IMR-90 (cell line): ENCODE results near the gene KLF16. TPM values are rescaled to one million over a fixed set of nuclear protein-coding genes. Genes with fewer than 3 reads are reported as not detected.
A peak's percentile ranks its signal among the peaks of the same experiment; 100 is the strongest.

ENCODE experiments used
- ATAC-seq: fragments of 200-7000 bp; cut with Tn5 transposase; 2 replicates; pipeline ENCODE4 v1.9.1; 2020; ENCODE audit warnings: low read depth, mild to moderate bottlenecking, moderate library complexity
- BruUV-seq: library from RNA; stranded (reverse); fragments of 400-500 nt; replicated peaks from 2 replicates; lab custom pipeline; 2021; lab: Mats Ljungman, UMichigan
- CTCF ChIA-PET: fragments of 300-600 bp; formaldehyde crosslinking; extraction: SDS; loops from one replicate; lab custom pipeline; 2021; ENCODE audit warnings: antibody characterized with exemption; lab: Yijun Ruan, JAX
- POLR2A ChIA-PET: fragments of 300-600 bp; sonication (Branson Sonifier 250); formaldehyde crosslinking; loops from one replicate; lab custom pipeline; 2022; ENCODE audit warnings: antibody characterized with exemption; ENCODE audit not compliant: unreplicated experiment; lab: Charles Lee
- DNase-seq: peaks from one replicate; pipeline ENCODE4 v3.0.0; 2013
- H2AFZ ChIP-seq: replicated peaks from 2 replicates; pipeline ENCODE3; 2013; ENCODE audit warnings: low read length, mild to moderate bottlenecking; ENCODE audit not compliant: poor library complexity
- H2AK5ac ChIP-seq: 2 replicates; pipeline ENCODE4 v1.6.1; 2013; ENCODE audit warnings: low read depth, low read length, inconsistent platforms
- H2AK9ac ChIP-seq: replicated peaks from 2 replicates; pipeline ENCODE3; 2013; ENCODE audit warnings: mild to moderate bottlenecking, low read depth, low read length, moderate library complexity; ENCODE audit not compliant: poor library complexity
- H2BK120ac ChIP-seq: 2 replicates; pipeline ENCODE4 v1.6.1; 2013; ENCODE audit warnings: low read depth, low read length, inconsistent platforms
- H2BK15ac ChIP-seq: 3 replicates; pipeline ENCODE4 v1.6.1; 2013; ENCODE audit warnings: low read depth, low read length, inconsistent platforms
- H2BK20ac ChIP-seq: 2 replicates; pipeline ENCODE4 v1.6.1; 2013; ENCODE audit warnings: low read depth, mild to moderate bottlenecking, inconsistent platforms, low read length, moderate library complexity
- H2BK5ac ChIP-seq: 2 replicates; pipeline ENCODE4 v1.6.1; 2013; ENCODE audit warnings: mild to moderate bottlenecking, low read depth, low read length, inconsistent platforms; ENCODE audit not compliant: poor library complexity, severe bottlenecking
- H3K14ac ChIP-seq: replicated peaks from 2 replicates; pipeline ENCODE4 v1.6.1; 2013; ENCODE audit warnings: low read depth, low read length, inconsistent platforms
- H3K18ac ChIP-seq: 2 replicates; pipeline ENCODE4 v1.6.1; 2013; ENCODE audit warnings: low read depth, low read length, control low read depth
- H3K23ac ChIP-seq: 2 replicates; pipeline ENCODE4 v1.6.1; 2013; ENCODE audit warnings: low read depth, low read length, inconsistent platforms
- H3K27ac ChIP-seq: 2 replicates; pipeline ENCODE4 v1.5.1; 2013; ENCODE audit warnings: mild to moderate bottlenecking, control low read depth, low read length; ENCODE audit not compliant: insufficient read depth
- H3K27me3 ChIP-seq: 2 replicates; pipeline ENCODE4 v1.6.1; 2013; ENCODE audit warnings: low read length; ENCODE audit not compliant: control insufficient read depth, insufficient read depth
- H3K36me3 ChIP-seq: 2 replicates; pipeline ENCODE4 v1.6.1; 2013; ENCODE audit warnings: low read length, mixed read lengths; ENCODE audit not compliant: control insufficient read depth, insufficient read depth
- H3K4ac ChIP-seq: 2 replicates; pipeline ENCODE4 v1.6.1; 2013; ENCODE audit warnings: low read depth, low read length, inconsistent platforms
- H3K4me1 ChIP-seq: 2 replicates; pipeline ENCODE4 v1.6.1; 2013; ENCODE audit warnings: low read length, mixed read lengths; ENCODE audit not compliant: control insufficient read depth, insufficient read depth
- H3K4me2 ChIP-seq: 2 replicates; pipeline ENCODE4 v1.6.1; 2013; ENCODE audit warnings: low read depth, mild to moderate bottlenecking, control low read depth, low read length, moderate library complexity
- H3K4me3 ChIP-seq: 2 replicates; pipeline ENCODE4 v1.5.1; 2013; ENCODE audit warnings: low read depth, mild to moderate bottlenecking, control low read depth, low read length, moderate library complexity; ENCODE audit not compliant: insufficient read depth
- H3K56ac ChIP-seq: 2 replicates; pipeline ENCODE4 v1.6.1; 2013; ENCODE audit warnings: low read length, inconsistent platforms; ENCODE audit not compliant: insufficient read depth; ENCODE audit errors: extremely low read depth
- H3K79me1 ChIP-seq, 2 experiments: 2 replicates each; pipeline ENCODE4 v1.6.1; 2013; ENCODE audit warnings: low read length in 2 of 2, inconsistent platforms in 1 of 2, low read depth in 1 of 2
- H3K9ac ChIP-seq: 2 replicates; pipeline ENCODE4 v1.6.1; 2013; ENCODE audit warnings: low read depth, low read length, control low read depth
- H3K9me1 ChIP-seq: 2 replicates; pipeline ENCODE4 v1.6.1; 2013; ENCODE audit warnings: low read length, inconsistent platforms; ENCODE audit not compliant: insufficient read depth
- H3K9me3 ChIP-seq: 2 replicates; pipeline ENCODE4 v1.6.1; 2013; ENCODE audit warnings: low read length; ENCODE audit not compliant: control insufficient read depth, insufficient read depth
- H4K20me1 ChIP-seq: 2 replicates; pipeline ENCODE4 v1.6.1; 2013; ENCODE audit warnings: low read length, inconsistent platforms; ENCODE audit not compliant: insufficient read depth
- H4K5ac ChIP-seq: 2 replicates; pipeline ENCODE4 v1.6.1; 2013; ENCODE audit warnings: mild to moderate bottlenecking, low read depth, low read length, control low read depth
- H4K8ac ChIP-seq, 2 experiments: 2 replicates each; pipeline ENCODE4 v1.6.1; 2013; ENCODE audit warnings: low read depth in 2 of 2, low read length in 2 of 2, control low read depth in 1 of 2, inconsistent platforms in 1 of 2
- H4K91ac ChIP-seq: 2 replicates; pipeline ENCODE4 v1.6.1; 2013; ENCODE audit warnings: low read depth, low read length, inconsistent platforms; ENCODE audit not compliant: insufficient read depth
- CEBPB ChIP-seq: IDR thresholded peaks from 2 replicates; pipeline ENCODE4 v1.6.1; 2012; ENCODE audit warnings: low read depth, low read length, improper control_type of control experiment
- CHD1 ChIP-seq: IDR thresholded peaks from 2 replicates; pipeline ENCODE4 v1.6.1; 2012; ENCODE audit warnings: low read depth, low read length, improper control_type of control experiment
- MAZ ChIP-seq: IDR thresholded peaks from 2 replicates; pipeline ENCODE4 v1.6.1; 2012; ENCODE audit warnings: low read depth, mild to moderate bottlenecking, low read length, improper control_type of control experiment, moderate library complexity, borderline replicate concordance
- MXI1 ChIP-seq: IDR thresholded peaks from 2 replicates; pipeline ENCODE4 v1.6.1; 2012; ENCODE audit warnings: low read depth, mild to moderate bottlenecking, low read length, moderate library complexity, borderline replicate concordance
- POLR2A ChIP-seq: IDR thresholded peaks from 2 replicates; pipeline ENCODE4 v1.6.1; 2012; ENCODE audit warnings: mild to moderate bottlenecking, low read depth, low read length
- RCOR1 ChIP-seq: IDR thresholded peaks from 2 replicates; pipeline ENCODE4 v1.6.1; 2012; ENCODE audit warnings: mild to moderate bottlenecking, low read length, improper control_type of control experiment; ENCODE audit not compliant: insufficient replicate concordance
- RFX5 ChIP-seq: IDR thresholded peaks from 2 replicates; pipeline ENCODE4 v1.8.0; 2012; ENCODE audit warnings: low read depth, mild to moderate bottlenecking, low read length, moderate library complexity
- SMC3 ChIP-seq: fragments of 150-350 bp; IDR thresholded peaks from 2 replicates; pipeline ENCODE4 v1.6.1; 2016; ENCODE audit warnings: low read depth, mild to moderate bottlenecking, antibody characterized with exemption, low read length, moderate library complexity
- WGBS, 2 experiments: methylation state at CpG; one replicate each; pipeline versions ENCODE4 v1.1.5 to v1.1.7; 2013; ENCODE audit warnings: missing lambda C conversion rate in 2 of 2; ENCODE audit not compliant: insufficient read length in 1 of 2; ENCODE audit errors: extremely low coverage in 2 of 2; 5-methylcytosine and 5-hydroxymethylcytosine counted together
- dilution Hi-C: fragments of 300-500 bp; cut with HindIII; formaldehyde crosslinking; loops from one replicate; pipeline ENCODE4 v1.14.3; 2018; ENCODE audit warnings: low sequenced_read_pairs; ENCODE audit not compliant: unreplicated experiment
- in situ Hi-C: fragments of 300-500 bp; cut with MboI; formaldehyde crosslinking; loops from 3 replicates; pipeline ENCODE4 v1.14.3; 2019; ENCODE audit warnings: low sequenced_read_pairs, inconsistent platforms, mixed read lengths
- intact Hi-C: fragments of 100-400 bp; cut with micrococcal nuclease; formaldehyde crosslinking; loops from 2 replicates; pipeline ENCODE4 v1.10.0; 2022
- polyA plus RNA-seq, 3 experiments: library from polyadenylated mRNA; depleted of rRNA; stranded (reverse); fragments of >200 nt; gene quantifications; 2 replicates each; pipeline ENCODE4 v1.2.3, GENCODE V29; 2012; ENCODE audit warnings: low replicate concordance in 1 of 3
- total RNA-seq: library from RNA; depleted of rRNA; stranded (reverse); fragments of >200 nt; gene quantifications from 2 replicates; pipeline ENCODE4 v1.2.3, GENCODE V29; 2012
- TF ChIP-seq, protein P1 (sequence below): conservative IDR thresholded peaks from 2 replicates; pipeline ENCODE4 v1.5.1; 2012; ENCODE audit warnings: mild to moderate bottlenecking, low read depth, low read length, improper control_type of control experiment
- TF ChIP-seq, protein P2 (sequence below): fragments of 150-350 bp; IDR thresholded peaks from 2 replicates; pipeline ENCODE4 v1.6.1; 2017; ENCODE audit warnings: mild to moderate bottlenecking, antibody characterized with exemption, low read length, low read depth

The KLF16 gene
- total and polyA plus RNA-seq, 2 of the 4 experiments (the other 2 are of a cell fraction): 0.90 to 13.1 TPM

DNA sequence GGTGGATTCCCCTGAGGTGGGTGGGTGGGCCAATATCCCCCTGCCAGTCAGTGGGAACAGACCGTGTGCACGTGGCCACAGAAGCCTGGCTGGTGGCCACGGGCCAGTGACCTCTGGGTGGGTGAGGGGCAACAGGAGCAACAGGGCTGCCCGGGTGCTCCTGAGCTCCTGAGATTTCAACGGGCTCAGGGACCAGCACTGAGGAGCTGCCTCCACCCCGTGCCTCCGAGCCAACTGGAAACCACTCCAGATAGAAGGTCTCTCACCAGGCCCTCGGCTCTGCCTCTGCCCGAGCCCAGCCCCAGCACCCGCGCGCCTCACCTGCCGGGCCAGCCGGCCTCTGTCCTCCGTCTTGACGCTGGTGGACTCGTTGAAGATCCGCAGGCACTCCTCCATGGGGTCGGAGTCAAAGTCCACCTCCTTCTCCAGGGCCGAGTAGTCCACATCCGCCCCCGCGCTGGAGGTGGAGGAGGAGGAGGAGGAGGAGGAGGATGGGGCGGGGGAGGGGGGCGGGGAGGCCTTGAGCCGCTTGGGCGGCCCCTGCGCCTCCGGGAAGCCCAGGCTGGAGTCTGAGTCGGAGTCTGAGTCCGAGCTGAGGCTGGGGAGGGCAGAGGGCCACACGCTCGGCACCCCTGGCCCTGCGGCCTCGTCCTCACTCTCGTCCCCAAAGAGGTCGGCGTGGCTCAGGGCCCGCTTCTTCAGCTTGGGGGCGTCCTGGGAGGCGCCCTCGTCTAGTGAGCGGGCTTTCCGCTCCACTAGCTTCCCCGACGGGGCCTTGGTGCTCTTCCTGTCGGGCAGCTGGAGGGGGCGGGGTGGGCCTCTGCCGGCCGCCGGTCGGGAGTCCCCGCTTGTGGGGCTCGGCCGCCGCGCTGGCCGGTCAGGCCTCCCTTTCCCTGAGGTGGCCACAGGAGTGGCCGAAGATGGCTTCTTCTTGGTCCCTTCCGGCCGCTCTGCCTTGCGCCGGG lies 36.5 kb downstream of the KLF16 start:
- no peak overlapping the region for H3K4ac ChIP-seq
- H2AK5ac ChIP-seq: peak overlapping the region; percentile 33; the same call in 1 of the 2 replicates
- no peak overlapping the region for H3K14ac ChIP-seq
- no peak overlapping the region for H2AK9ac ChIP-seq
- H3K4me3 ChIP-seq: no peak overlapping the region
- peaks cover 4% of the 10 kb centered on the region; the same call in 1 of the 2 replicates for H3K4me1 ChIP-seq
- intact Hi-C loops (loop anchor here (1.0 kb wide), 1 partner anchor 15 kb away; the partner anchor contains the start of gene ATP8B3), in situ Hi-C loops (no loop called here), dilution Hi-C loops (no loop called here)
- no peaks in the 10 kb centered on the region for H3K9me1 ChIP-seq
- no peak overlapping the region for H4K91ac ChIP-seq
- H2BK5ac ChIP-seq: no peak overlapping the region
- no peak overlapping the region for H3K27ac ChIP-seq
- peaks cover 30% of the 10 kb centered on the region for H4K20me1 ChIP-seq
- peak overlapping the region; percentile 32 for H2AFZ ChIP-seq
- H3K9ac ChIP-seq: no peak overlapping the region
- H2BK20ac ChIP-seq: no peak overlapping the region
- no peak overlapping the region for H2BK120ac ChIP-seq
- no peak for TF ChIP-seq MAZ
- TF ChIP-seq POLR2A: no peak
- no peak for TF ChIP-seq RCOR1
- TF ChIP-seq SMC3: no peak
- TF ChIP-seq, protein P1, sequence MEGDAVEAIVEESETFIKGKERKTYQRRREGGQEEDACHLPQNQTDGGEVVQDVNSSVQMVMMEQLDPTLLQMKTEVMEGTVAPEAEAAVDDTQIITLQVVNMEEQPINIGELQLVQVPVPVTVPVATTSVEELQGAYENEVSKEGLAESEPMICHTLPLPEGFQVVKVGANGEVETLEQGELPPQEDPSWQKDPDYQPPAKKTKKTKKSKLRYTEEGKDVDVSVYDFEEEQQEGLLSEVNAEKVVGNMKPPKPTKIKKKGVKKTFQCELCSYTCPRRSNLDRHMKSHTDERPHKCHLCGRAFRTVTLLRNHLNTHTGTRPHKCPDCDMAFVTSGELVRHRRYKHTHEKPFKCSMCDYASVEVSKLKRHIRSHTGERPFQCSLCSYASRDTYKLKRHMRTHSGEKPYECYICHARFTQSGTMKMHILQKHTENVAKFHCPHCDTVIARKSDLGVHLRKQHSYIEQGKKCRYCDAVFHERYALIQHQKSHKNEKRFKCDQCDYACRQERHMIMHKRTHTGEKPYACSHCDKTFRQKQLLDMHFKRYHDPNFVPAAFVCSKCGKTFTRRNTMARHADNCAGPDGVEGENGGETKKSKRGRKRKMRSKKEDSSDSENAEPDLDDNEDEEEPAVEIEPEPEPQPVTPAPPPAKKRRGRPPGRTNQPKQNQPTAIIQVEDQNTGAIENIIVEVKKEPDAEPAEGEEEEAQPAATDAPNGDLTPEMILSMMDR: no peak
- no peak for TF ChIP-seq RFX5
- TF ChIP-seq CHD1: no peak
- TF ChIP-seq CEBPB: no peak
- no peak for TF ChIP-seq MXI1
- TF ChIP-seq, protein P2, sequence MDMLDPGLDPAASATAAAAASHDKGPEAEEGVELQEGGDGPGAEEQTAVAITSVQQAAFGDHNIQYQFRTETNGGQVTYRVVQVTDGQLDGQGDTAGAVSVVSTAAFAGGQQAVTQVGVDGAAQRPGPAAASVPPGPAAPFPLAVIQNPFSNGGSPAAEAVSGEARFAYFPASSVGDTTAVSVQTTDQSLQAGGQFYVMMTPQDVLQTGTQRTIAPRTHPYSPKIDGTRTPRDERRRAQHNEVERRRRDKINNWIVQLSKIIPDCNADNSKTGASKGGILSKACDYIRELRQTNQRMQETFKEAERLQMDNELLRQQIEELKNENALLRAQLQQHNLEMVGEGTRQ: no peak
- POLR2A ChIA-PET: no interaction called here
- H4K8ac ChIP-seq: no peak overlapping the region
- BruUV-seq: no TSS peak
- H4K5ac ChIP-seq: no peak overlapping the region
- CTCF ChIA-PET: interaction anchor here (0.5 to 1.3 kb wide), 4 partner anchors 11 to 281 kb away, joined by 3 to 17 read pairs (median 3); no protein-coding TSS in a partner anchor
- no peak overlapping the region for H2BK15ac ChIP-seq
- peaks cover 6 to 52% of the 10 kb centered on the region in 2 experiments for H3K79me1 ChIP-seq
- no peak overlapping the region for H3K23ac ChIP-seq
- 74% methylated on average over 37 of the region's 63 CpGs; no CpG with 5 or more reads in 1 of the 2 experiments for WGBS, 2 experiments
- H3K27me3 ChIP-seq: no peaks in the 10 kb centered on the region
- H3K36me3 ChIP-seq: peaks cover 27% of the 10 kb centered on the region; the same call in 1 of the 2 replicates
- DNase-seq (no peak), ATAC-seq (peak; percentile 22)
- no peaks in the 10 kb centered on the region for H3K9me3 ChIP-seq
- H3K56ac ChIP-seq: no peak overlapping the region
- H3K18ac ChIP-seq: no peak overlapping the region
- no peak overlapping the region for H3K4me2 ChIP-seq
